Fibroblast of skin of right biceps (primary cell): ENCODE data around the gene QRICH2.
A peak's percentile ranks its signal among the peaks of the same experiment; 100 is the strongest.
"Not testable (repeated sequence)": the region's sequence is repeated elsewhere in the genome, so short reads cannot be mapped to it uniquely, and the experiment has no call there.

Experiments used
- DNase-seq: peaks from one replicate; pipeline ENCODE4 v3.0.0-alpha.2; 2013

The QRICH2 gene, protein sequence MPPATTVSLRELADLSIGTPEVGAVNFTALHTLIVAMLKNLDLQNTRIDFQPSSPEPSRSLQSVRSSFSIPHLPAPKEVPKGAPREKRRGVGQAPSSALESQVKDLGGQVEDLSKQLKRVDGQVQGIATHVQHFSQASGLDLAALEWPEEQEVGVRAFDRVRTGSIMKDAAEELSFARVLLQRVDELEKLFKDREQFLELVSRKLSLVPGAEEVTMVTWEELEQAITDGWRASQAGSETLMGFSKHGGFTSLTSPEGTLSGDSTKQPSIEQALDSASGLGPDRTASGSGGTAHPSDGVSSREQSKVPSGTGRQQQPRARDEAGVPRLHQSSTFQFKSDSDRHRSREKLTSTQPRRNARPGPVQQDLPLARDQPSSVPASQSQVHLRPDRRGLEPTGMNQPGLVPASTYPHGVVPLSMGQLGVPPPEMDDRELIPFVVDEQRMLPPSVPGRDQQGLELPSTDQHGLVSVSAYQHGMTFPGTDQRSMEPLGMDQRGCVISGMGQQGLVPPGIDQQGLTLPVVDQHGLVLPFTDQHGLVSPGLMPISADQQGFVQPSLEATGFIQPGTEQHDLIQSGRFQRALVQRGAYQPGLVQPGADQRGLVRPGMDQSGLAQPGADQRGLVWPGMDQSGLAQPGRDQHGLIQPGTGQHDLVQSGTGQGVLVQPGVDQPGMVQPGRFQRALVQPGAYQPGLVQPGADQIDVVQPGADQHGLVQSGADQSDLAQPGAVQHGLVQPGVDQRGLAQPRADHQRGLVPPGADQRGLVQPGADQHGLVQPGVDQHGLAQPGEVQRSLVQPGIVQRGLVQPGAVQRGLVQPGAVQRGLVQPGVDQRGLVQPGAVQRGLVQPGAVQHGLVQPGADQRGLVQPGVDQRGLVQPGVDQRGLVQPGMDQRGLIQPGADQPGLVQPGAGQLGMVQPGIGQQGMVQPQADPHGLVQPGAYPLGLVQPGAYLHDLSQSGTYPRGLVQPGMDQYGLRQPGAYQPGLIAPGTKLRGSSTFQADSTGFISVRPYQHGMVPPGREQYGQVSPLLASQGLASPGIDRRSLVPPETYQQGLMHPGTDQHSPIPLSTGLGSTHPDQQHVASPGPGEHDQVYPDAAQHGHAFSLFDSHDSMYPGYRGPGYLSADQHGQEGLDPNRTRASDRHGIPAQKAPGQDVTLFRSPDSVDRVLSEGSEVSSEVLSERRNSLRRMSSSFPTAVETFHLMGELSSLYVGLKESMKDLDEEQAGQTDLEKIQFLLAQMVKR (N-terminal part only)

GRCh38 chr17:76307966-76308338, at the start of gene QRICH2:
QRICH2 (minus strand) TSS chr17:76308276; CDS start chr17:76307998, 278 bp downstream.
- DNase-seq: no peak

GRCh38 chr17:76357597-76358158, 49.6 kb upstream of the QRICH2 start:
- no peak for DNase-seq

DNA sequence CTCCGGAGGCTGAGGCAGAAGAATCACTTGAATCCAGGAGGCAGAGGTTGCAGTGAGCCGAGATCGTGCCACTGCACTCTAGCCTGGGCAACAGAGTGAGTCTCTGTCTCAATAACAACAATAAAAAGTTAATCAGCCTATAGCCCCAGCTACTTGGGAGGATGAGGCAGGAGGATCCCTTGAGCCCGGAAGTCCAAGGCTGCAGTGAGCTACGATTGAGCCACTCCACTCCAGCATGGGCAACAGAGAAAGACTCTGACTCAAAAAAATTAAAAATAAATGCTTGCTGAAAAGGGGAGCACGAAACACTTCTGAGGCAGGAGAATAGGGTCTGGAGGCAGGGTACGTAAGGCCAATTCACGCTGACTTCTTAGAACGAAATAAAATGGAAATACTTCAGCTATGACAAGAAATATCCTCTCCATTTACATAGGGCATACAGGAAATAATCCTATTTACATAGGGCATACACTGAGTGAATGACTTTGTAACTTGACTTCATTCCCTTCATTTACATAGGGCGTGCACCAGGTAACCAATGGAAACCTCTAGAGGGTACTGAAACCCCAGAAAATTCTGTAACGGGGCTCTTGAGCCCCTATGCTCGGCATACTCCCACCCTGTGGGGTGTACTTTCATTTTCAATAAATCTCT, 48.9 kb upstream of the QRICH2 start:
- DNase-seq: no peak

DNA sequence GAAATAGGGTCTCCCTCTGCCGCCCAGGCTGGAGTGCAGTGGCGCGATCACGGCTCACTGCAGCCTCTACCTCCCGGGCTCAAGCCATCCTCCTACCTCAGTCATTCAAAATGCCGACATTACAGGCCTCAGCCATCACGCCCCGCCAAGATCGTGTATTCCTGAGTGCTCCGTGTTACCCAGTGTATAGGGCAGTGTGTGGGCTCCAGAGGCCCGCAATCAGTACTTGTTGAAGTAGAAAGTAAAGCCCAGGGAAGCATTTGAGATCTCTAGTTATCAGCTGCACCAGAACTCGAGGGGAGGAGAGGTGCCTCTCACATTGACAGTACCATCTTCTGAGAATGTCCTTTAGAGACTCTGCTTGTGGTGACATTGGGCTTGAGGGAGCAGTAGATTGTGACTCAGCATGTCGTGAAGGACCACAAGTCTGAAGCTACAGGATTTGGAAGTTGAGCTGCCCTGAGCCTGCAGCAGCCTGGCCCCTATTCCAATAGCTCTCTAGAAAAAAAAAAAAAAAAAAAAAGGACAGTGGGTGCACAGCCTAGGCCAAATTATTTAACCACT, 46.8 kb upstream of the QRICH2 start:
- DNase-seq: peak; percentile 26

GRCh38 chr17:76354317-76354729, 46.2 kb upstream of the QRICH2 start:
- no peak for DNase-seq

GRCh38 chr17:76353599-76354316, 45.7 kb upstream of the QRICH2 start, which contains the start of gene PRPSAP1:
PRPSAP1 (minus strand) TSS chr17:76353916; CDS start chr17:76353703, 213 bp downstream.
- DNase-seq: peak; percentile 91

DNA sequence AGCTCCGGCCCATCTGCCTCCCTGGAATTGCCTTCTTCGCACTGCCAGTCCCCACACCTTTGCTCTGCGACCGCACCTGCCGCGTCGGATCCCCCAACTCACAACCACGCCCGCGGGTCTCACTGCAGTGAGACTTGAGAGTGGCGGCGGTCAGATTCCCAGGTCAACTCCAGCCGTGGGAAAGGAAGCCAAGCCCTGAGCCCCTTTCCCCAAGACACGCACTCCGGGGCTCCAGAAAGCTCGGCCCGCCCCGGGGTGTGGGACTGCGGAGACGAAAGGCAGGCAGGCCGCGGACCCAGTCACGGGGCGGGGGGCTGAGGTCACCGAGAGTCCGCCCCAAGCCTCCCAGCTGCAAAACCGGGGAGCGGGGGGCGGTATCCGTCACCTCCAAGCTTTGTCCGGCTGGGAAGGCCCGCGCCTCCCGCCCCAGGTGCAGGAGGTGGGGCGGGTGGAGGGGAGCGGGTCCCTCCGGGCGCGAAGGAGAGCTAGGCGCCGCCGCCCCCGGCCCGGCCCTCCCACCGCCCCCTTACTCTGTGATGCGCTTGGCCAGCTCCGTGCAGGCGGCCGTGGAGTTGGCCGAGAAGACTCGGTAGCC, 45.0 kb upstream of the QRICH2 start:
- no peak for DNase-seq

GRCh38 chr17:76351526-76352071, 43.5 kb upstream of the QRICH2 start:
- DNase-seq: no peak

GRCh38 chr17:76350463-76350862, 42.4 kb upstream of the QRICH2 start:
- no peak for DNase-seq

DNA sequence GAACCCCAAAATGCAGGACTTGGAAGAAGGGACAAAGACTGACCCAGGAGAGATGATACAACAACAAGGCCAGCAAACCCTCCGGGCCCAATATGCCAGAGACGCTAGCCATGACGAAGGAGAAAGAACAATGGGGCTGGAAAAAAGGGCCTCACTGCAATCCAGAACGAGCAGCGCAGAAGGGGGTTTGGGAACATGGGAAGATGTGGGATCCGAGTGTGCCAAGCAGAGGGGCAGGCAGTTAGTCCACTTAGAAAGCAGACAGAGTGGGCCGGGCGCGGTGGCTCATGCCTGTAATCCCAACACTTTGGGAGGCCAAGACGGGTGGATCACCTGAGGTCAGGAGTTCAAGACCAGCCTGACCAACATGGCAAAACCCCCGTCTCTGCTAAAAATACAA, 38.9 kb upstream of the QRICH2 start:
- DNase-seq: not testable (repeated sequence)

DNA sequence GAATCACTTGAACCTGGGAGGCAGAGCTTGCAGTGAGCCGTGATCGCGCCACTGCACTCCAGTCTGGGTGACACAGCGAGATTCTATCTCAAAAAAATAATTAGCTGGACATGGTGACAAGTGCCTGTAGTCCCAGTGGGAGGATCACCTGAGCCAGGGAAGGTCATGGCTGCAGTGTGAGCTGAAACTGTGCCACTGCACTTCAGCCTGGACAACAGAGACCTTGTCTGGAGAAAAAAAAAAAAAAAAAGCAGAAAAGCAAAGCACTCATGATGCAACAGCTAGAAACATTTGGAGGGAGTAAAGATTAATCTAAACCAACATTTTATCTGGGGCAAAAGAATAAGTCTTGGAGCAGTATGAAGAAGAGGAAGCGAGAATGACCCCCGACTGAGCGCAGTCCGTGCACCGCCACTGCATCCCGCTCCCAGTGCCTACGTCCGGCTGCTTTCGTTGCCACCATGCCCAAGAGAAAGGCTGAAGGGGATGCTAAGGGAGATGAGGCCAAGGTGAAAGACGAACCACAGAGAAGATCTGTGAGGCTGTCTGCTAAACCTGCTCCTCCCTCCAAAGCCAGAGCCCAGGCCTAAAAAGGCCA, 37.4 kb upstream of the QRICH2 start:
- peak; percentile 26 for DNase-seq

DNA sequence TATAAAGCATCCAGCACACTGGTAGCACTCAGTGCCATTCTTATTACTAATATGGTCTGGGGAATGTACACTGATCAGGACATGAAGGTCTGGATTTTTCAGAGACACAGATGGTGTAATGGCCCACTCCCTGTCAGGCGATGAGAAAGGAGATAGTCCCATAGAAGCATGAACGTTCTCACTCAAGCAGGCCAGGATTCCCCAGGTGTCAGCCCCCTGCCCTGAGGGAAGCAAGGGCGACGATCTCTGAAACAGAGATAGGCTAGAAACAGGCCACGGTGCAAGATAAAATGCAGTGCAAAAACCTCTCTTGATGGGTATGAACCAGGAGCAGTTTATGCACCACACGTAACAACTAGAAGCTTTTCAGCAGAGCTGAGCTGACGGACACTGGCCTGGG, 35.0 kb upstream of the QRICH2 start:
- DNase-seq: no peak

GRCh38 chr17:76341301-76341700, 33.2 kb upstream of the QRICH2 start:
- DNase-seq: no peak

- DNase-seq: peak; percentile 35
Observed at GRCh38 chr17:76337413-76337777, 29.3 kb upstream of the QRICH2 start.

DNA sequence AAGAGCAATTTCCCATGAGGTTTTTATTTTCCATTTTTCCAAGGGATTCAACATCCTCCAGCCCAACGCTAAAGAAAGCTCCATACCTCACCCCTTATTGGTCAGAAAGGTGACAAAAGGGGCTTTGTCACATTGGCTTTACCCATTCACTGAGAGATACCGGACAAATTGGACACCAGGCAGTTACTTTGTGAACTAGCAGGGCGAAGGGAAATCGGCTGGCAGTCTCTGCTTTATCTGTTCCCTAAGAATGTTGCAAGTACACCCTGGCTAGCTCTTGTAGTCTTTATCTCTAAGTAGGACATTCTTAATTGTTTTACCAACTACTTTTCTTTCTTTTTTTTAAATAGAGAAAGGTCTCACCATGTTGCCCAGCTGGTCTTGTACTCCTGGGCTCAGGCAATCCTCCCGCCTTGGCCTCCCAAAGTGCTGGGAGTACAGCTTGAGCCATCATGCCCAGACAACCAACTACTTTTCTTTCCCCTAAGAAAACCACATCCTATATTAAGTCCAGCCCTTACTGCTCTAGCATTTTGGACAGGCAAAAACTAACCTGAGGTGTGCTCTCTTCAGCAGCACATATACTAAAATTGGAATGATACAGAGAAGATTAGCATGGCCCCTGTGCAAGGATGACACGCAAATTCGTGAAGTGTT, 28.8 kb upstream of the QRICH2 start:
- DNase-seq: no peak

DNA sequence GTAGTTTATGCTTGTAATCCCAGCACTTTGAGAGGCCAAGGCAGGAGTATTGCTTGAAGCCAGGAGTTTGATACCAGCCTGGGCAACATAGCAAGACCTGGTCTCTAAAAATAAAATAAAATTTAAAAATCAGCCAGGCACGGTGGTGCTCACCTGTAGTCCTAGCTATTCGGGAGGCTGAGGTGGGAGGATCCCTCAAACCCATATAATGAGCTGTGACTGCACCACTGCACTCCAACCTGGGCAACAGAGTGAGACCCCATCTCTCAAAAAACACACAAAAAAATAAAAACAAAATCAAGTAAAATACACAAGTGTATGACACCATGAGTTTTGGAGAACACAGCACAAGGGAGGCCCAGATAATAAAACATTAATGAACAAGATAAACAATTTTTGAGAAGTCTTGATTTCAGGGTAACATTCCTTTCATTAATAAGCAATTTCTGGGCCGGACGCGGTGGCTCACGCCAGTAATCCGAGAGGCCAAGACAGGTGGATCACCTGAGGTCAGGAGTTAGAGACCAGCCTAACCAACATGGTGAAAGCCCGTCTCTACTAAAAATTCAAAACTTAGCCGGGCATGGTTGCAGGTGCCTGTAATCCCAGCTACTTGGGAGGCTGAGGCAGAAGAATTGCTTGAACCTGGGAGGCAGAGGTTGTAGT, 27.8 kb upstream of the QRICH2 start:
- no peak for DNase-seq

DNA sequence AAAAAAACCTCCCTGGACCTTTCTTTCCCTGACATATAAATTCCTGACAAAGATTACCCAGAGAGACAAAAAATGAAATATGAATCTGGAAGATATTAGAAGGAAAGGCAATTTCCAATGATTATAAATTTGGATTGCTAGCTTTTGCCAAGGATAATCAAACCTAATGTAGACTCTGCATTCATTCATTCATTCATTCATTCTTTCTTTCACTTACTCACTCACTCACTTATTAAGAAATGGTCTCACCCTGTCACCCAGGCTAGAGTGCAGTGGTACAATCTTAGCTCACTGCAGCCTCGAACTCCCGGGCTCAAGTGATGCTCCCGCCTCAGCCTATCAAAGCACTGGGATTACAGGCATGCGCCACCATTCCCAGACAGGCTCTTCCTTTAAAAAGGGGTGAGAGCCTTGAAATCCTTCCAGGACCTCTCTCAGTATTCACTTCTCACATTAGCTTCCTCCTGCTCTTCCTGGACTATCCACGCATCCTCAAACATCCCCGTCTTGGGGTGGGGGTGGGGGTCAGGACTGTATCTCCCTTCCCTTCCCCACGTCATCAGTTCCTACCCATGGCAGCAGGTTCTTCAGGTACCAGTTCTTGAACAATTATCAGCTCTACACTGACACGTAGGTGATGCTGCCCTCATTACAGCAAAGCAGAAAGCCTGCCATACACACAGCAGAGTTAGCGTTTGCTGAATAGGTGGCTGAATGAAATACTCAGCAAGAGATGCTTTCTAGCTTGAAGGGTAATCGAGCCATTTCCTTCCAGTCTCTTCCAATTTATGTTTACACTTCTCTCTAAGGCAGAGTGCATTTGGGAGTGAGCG, 25.8 kb upstream of the QRICH2 start:
- no peak for DNase-seq

- DNase-seq: no peak
Observed at GRCh38 chr17:76331083-76331482, 23.0 kb upstream of the QRICH2 start.
